Duodenal mucosa (tissue), 2 donors: ENCODE data around the gene MICAL2.
A peak's percentile ranks its signal among the peaks of the same experiment; 100 is the strongest.

Experiments used
- H3K27ac ChIP-seq: one replicate; pipeline ENCODE4 v1.7.0; 2013; ENCODE audit warnings: low read depth, low read length
- H3K27me3 ChIP-seq, 2 donors: one replicate each; pipeline ENCODE4 v1.7.0; 2013; ENCODE audit warnings: low read length in 2 of 2, control low read depth in 1 of 2; ENCODE audit not compliant: insufficient read depth in 2 of 2, control insufficient read depth in 1 of 2
- H3K36me3 ChIP-seq, 2 donors: one replicate each; pipeline ENCODE4 v1.7.0; 2013; ENCODE audit warnings: low read length in 2 of 2, control low read depth in 1 of 2; ENCODE audit not compliant: insufficient read depth in 2 of 2, control insufficient read depth in 1 of 2
- H3K4me1 ChIP-seq, 2 donors: one replicate each; pipeline ENCODE4 v1.7.0; 2013; ENCODE audit warnings: low read length in 2 of 2, control low read depth in 1 of 2; ENCODE audit not compliant: insufficient read depth in 2 of 2, control insufficient read depth in 1 of 2
- H3K4me3 ChIP-seq, 2 donors: one replicate each; pipeline ENCODE4 v1.7.0; 2013; ENCODE audit warnings: low read length in 2 of 2, low read depth in 1 of 2
- H3K9ac ChIP-seq, 2 donors: one replicate each; pipeline ENCODE4 v1.7.0; 2013; ENCODE audit warnings: low read length in 2 of 2, low read depth in 1 of 2
- H3K9me3 ChIP-seq, 2 donors: one replicate each; pipeline ENCODE4 v1.7.0; 2013; ENCODE audit warnings: low read length in 2 of 2, control low read depth in 1 of 2; ENCODE audit not compliant: control insufficient read depth in 1 of 2

The MICAL2 gene

DNA sequence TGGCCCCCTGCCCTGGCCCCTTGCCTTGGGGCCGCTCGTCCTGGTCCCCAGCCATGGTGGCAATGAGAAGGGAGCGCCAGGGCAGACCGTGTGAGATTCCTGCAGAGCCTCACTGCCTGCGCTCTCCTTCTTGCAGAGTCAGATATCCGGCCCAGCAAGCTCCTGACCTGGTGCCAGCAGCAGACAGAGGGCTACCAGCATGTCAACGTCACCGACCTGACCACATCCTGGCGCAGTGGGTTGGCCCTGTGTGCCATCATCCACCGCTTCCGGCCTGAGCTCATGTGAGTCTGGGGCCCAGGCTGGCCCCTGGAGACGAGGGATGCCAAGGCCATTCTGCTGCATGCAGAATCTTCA lies 114.1 kb downstream of the MICAL2 start:
- Histone ChIP-seq H3K9ac (peak overlapping the region in 1 of 2 donors; percentile 22), H3K4me3 (no peak overlapping the region), H3K4me1 (peaks cover 26 to 29% of the 10 kb centered on the region in 2 donors), H3K9me3 (no peaks in the 10 kb centered on the region), H3K27ac (peak overlapping the region; percentile 2), H3K27me3 (no peaks in the 10 kb centered on the region), H3K36me3 (peaks cover 21 to 62% of the 10 kb centered on the region in 2 donors)

GRCh38 chr11:12225046-12225739 lies 114.8 kb downstream of the MICAL2 start:
- H3K4me3 ChIP-seq = no peak overlapping the region
- H3K9me3 ChIP-seq = no peaks in the 10 kb centered on the region
- H3K27me3 ChIP-seq = no peaks in the 10 kb centered on the region
- H3K27ac ChIP-seq = no peak overlapping the region
- peaks cover 26 to 29% of the 10 kb centered on the region in 2 donors for H3K4me1 ChIP-seq
- no peak overlapping the region for H3K9ac ChIP-seq
- peaks cover 27 to 63% of the 10 kb centered on the region in 2 donors for H3K36me3 ChIP-seq

- peaks cover 32 to 70% of the 10 kb centered on the region in 2 donors for H3K36me3 ChIP-seq
- H3K4me3 ChIP-seq = no peak overlapping the region
- no peak overlapping the region for H3K9ac ChIP-seq
- H3K27ac ChIP-seq = no peak overlapping the region
- H3K4me1 ChIP-seq = peaks cover 26% of the 10 kb centered on the region in 2 donors
- no peaks in the 10 kb centered on the region for H3K9me3 ChIP-seq
- no peaks in the 10 kb centered on the region for H3K27me3 ChIP-seq
These were observed 115.7 kb downstream of the MICAL2 start for GRCh38 chr11:12226093-12226492.

DNA sequence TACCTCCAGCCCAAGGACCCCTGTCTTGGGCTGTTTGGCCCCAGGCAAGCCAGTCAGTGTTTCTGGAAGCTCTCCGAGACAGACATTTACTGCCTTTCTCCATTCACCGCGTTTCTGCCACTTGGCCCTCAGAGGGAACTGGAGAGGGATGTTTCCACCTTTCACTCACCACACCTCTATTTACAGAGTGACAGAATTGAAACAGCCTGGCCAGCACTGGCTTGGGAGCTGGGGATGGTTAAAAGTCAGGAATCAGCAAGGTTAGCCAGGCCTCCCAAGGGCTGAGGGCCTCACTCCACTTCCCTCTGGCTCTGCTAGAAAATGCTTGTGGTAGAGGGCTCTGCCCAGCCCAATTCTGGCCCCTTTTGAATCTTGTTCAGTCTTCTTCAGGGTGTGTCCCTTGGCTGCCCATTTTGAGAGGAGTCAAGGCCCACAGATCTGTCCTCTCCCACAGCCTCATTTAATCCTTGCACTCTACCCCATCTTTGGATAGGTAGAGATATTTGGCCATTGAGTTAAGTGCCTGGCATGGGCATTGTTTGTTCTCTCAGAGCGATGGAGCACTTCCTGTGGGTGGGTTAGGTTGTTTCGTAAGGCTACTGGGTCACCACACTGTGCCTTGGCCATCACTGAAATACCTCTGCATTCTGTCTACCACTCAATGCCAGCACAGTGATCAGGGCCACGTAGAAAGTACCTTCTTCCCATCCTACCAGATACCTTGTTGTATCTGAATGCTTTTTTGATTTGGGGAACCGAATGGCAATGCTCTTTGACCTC lies 119.2 kb downstream of the MICAL2 start:
- H3K36me3 ChIP-seq = peaks cover 34 to 57% of the 10 kb centered on the region in 2 donors
- H3K9me3 ChIP-seq = no peaks in the 10 kb centered on the region
- H3K4me3 ChIP-seq = no peak overlapping the region
- no peaks in the 10 kb centered on the region for H3K4me1 ChIP-seq
- H3K9ac ChIP-seq = no peak overlapping the region
- H3K27me3 ChIP-seq = no peaks in the 10 kb centered on the region
- no peak overlapping the region for H3K27ac ChIP-seq

DNA sequence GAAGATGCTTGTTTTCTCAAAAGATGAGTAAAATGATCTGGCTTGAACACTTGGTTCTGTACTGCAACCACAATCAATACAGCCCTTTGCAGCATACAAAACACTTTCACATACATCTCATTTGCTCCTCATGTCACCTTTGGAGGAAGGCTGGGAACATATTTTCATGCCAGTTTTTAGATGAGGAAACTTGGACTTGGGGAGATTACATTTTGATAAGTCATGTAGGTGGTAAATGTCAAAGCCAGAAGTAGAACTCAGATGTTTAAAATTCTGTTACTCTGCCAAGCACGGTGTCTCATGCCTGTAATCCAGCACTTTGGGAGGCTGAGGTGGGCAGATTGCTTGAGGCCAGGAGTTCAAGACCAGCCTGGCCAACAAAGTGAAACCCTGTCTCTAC lies 121.8 kb downstream of the MICAL2 start:
- H3K36me3 ChIP-seq = peaks cover 24 to 39% of the 10 kb centered on the region in 2 donors
- H3K9me3 ChIP-seq = no peaks in the 10 kb centered on the region
- H3K27ac ChIP-seq = no peak overlapping the region
- H3K4me1 ChIP-seq = peaks cover 0 to 9% of the 10 kb centered on the region in 2 donors
- no peaks in the 10 kb centered on the region for H3K27me3 ChIP-seq
- no peak overlapping the region for H3K9ac ChIP-seq
- H3K4me3 ChIP-seq = no peak overlapping the region

DNA sequence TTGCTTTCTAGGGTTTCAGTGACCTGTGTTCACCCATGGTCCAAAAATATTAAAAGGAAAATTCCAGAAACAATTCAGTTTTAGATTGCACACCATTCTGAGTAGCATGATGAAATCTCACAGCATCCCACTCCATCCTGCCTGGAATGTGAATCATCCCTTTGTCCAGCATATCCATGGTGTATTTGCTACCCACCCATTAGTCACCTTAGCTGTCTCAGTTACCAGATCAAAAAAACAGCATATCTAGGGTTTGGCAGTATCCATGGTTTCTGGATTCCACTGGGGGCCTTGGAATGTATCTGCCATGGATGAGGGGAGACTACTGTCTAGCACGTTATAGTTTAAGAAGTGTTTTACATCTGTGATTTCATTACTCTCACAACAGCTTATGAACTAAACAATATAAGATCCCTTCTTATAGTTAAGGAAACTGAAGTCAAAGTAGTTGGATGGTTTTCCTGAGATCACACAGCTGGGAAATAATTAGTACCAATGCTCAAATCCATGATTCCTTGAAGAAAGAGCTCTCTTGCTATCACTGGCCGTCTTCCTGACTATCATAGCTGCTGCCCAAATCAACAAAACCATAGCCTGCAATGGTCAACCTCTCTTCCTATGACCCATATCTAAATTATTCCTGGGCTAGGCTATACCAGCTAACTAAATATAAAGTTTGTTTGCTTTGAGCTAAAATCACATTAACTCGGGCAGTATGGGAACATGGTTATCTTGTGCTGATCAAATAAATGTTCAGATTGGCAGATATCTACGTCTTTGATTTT lies 122.6 kb downstream of the MICAL2 start:
- Histone ChIP-seq H3K9ac (no peak overlapping the region), H3K27ac (no peak overlapping the region)

DNA sequence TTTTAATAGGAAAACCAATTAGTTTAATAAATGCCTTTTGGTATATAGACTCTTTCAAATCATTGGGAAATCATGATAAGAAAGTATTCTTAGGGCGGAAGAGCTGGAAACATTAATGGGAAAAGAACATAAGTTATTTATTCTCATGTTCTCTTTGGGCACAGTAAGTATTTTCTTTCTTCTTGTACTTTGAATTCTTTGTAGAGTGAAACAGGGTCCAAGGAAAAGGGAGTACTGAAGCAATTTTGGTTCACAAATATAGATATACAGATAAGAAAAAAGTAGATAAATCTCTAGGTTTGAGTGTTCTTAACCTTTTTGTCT lies 123.2 kb downstream of the MICAL2 start:
- no peaks in the 10 kb centered on the region for H3K27me3 ChIP-seq
- H3K27ac ChIP-seq = no peak overlapping the region
- H3K4me3 ChIP-seq = no peak overlapping the region
- peaks cover 0 to 9% of the 10 kb centered on the region in 2 donors for H3K4me1 ChIP-seq
- peaks cover 19 to 35% of the 10 kb centered on the region in 2 donors for H3K36me3 ChIP-seq
- H3K9me3 ChIP-seq = no peaks in the 10 kb centered on the region
- H3K9ac ChIP-seq = no peak overlapping the region

More for the DNA sequence above, 122.6 kb downstream of the MICAL2 start:
- H3K4me3 ChIP-seq = no peak overlapping the region
- peaks cover 19 to 39% of the 10 kb centered on the region in 2 donors for H3K36me3 ChIP-seq
- H3K9me3 ChIP-seq = no peaks in the 10 kb centered on the region
- H3K4me1 ChIP-seq = peaks cover 0 to 9% of the 10 kb centered on the region in 2 donors
- H3K27me3 ChIP-seq = no peaks in the 10 kb centered on the region

DNA sequence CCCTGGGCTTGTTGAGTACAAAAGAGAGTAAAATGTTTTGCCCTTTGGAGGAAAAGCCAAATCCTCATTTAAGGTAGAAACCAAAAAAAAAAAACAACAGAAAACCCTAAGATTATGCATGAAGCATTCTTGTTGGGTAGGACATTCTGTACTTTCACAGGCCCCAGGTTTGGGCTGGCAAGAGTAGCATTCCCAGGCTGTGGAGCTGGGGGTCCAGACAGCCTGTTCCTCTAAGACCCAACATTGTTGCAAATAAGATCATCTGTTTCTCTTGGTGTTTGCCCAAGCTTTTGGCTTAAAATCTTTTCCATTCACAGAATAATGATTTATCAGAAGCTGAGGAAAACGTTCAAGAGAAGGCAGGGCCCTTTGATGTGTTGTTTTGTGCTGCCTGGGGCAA lies 123.8 kb downstream of the MICAL2 start:
- Histone ChIP-seq H3K9ac (no peak overlapping the region), H3K36me3 (peaks cover 16 to 30% of the 10 kb centered on the region in 2 donors), H3K4me1 (peaks cover under 1 to 13% of the 10 kb centered on the region in 2 donors), H3K27me3 (no peaks in the 10 kb centered on the region), H3K27ac (no peak overlapping the region), H3K9me3 (no peaks in the 10 kb centered on the region), H3K4me3 (no peak overlapping the region)

DNA sequence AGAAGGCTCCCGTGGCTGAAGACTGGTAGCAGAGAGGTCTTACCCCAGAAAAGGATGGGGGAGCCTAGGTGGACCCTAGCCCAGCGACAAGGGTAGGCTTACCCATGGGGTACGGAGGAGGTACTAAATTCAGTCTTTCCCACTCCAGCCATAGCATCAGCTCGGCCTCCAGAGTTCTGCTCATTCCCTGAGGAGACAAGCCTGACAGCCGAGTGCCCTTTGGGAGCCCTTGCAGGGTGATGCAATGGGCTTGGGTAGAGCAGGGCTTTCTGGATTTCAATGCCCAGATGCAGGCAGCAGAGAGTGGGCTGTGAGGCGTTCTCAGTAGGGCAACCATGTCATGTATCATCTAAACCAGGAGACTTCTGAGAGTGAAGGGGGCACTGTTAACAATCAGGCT lies 124.7 kb downstream of the MICAL2 start:
- H3K9me3 ChIP-seq = no peaks in the 10 kb centered on the region
- peaks cover 9 to 22% of the 10 kb centered on the region in 2 donors for H3K4me1 ChIP-seq
- no peaks in the 10 kb centered on the region for H3K27me3 ChIP-seq
- H3K4me3 ChIP-seq = no peak overlapping the region
- peaks cover 9 to 23% of the 10 kb centered on the region in 2 donors for H3K36me3 ChIP-seq
- H3K9ac ChIP-seq = no peak overlapping the region
- H3K27ac ChIP-seq = no peak overlapping the region

GRCh38 chr11:12235553-12235946 lies 125.2 kb downstream of the MICAL2 start:
- Histone ChIP-seq H3K36me3 (peaks cover 7 to 19% of the 10 kb centered on the region in 2 donors), H3K9ac (no peak overlapping the region), H3K4me1 (peaks cover 14 to 26% of the 10 kb centered on the region in 2 donors), H3K27me3 (no peaks in the 10 kb centered on the region), H3K4me3 (no peak overlapping the region), H3K27ac (no peak overlapping the region), H3K9me3 (no peaks in the 10 kb centered on the region)
